Heart left ventricle (tissue), 13 donors: ENCODE measurements around the gene PAX5.

Experiments
- CTCF ChIP-seq, 12 donors: fragments of 200-600 bp; sonication (generic) in 4 of 12; IDR thresholded peaks; one replicate each; pipeline versions ENCODE4 v1.5.0 to v1.8.0; 2018 to 2022; ENCODE audit warnings: antibody characterized with exemption in 12 of 12, mild to moderate bottlenecking in 5 of 12
- POLR2A ChIP-seq, 2 donors: fragments of 450-650 bp; IDR thresholded peaks; one replicate each; pipeline ENCODE4 v1.6.1; 2017; ENCODE audit warnings: antibody characterized with exemption in 2 of 2, mild to moderate bottlenecking in 2 of 2, moderate library complexity in 2 of 2
- donor health status: ischemic (EF 13 %, LVEDD 7.1; RV severe dilation, severe dysfunction).
- donor health status: DM: no; HTN: yes; CAD: no.
- donor health status: DM: no; HTN: no; CAD: no.
- donor health status: ischemic (EF 25% LVEDD 6.9; RV normal size, moderate dysfunction).
- donor health status: ischemic (EF 25% LVEDD 5.7; RV mildly dilated, moderate dysfunction).
- donor health status: ischemic (EF 35%, LVEDD 5.7; RV mildly dilated, moderate dysfunction).
- donor health status: nonischemic (EF 11% LVEDD 7.7; RV severe dilation, severe dysfunction).
- donor health status: DM: yes; HTN: yes; CAD: no.
- donor health status: PGD.
- donor health status: ischemic (EF 29% LVEDD 5.4; RV normal size, mild dysfunction).
- donor health status: nonischemic (EF 23%, LVEDD 6.1; RV moderate dilation, normal function).

GRCh38 chr9:36949466-36949865, 84.6 kb downstream of the PAX5 start:
- TF ChIP-seq CTCF (IDR thresholded peaks at IDR 0.05) (no peak), POLR2A (IDR thresholded peaks at IDR 0.05) (no peak)
